Activated CD4-positive, alpha-beta T cell treated with anti-CD3 and anti-CD28 coated beads, Interleukin-2, amount 10 ng/mL, durations not matched to agents 7 days and 5 days (primary cell): ENCODE data around the gene BPIFB1. TPM values are rescaled to one million over a fixed set of nuclear protein-coding genes. Genes with fewer than 3 reads are reported as not detected.

Experiments
- CTCF ChIA-PET: fragments of 350-600 bp; sonication (Branson Sonifier 250); formaldehyde crosslinking; loops from one replicate; lab custom pipeline; 2021; ENCODE audit warnings: antibody characterized with exemption; lab: Charles Lee
- POLR2A ChIA-PET: fragments of 350-600 bp; sonication (Branson Sonifier 250); formaldehyde crosslinking; loops from one replicate; lab custom pipeline; 2021; ENCODE audit warnings: antibody characterized with exemption; lab: Charles Lee
- DNase-seq: peaks from one replicate; pipeline ENCODE4 v3.0.0-alpha.2; 2020
- H3K27ac Mint-ChIP-seq: one replicate; pipeline ENCODE4 v1.8.0; 2021; ENCODE audit warnings: mild to moderate bottlenecking, moderate library complexity, mixed read lengths
- H3K27me3 Mint-ChIP-seq: one replicate; pipeline ENCODE4 v1.8.0; 2021; ENCODE audit warnings: mixed read lengths
- H3K36me3 Mint-ChIP-seq: one replicate; pipeline ENCODE4 v1.8.0; 2021; ENCODE audit warnings: low read depth, mixed read lengths
- H3K4me1 Mint-ChIP-seq: one replicate; pipeline ENCODE4 v1.8.0; 2021; ENCODE audit warnings: mixed read lengths
- H3K4me3 Mint-ChIP-seq: one replicate; pipeline ENCODE4 v1.8.0; 2021; ENCODE audit warnings: mild to moderate bottlenecking, moderate library complexity, mixed read lengths
- H3K9me3 Mint-ChIP-seq: one replicate; pipeline ENCODE4 v1.8.0; 2021; ENCODE audit warnings: mixed read lengths
- total RNA-seq, 2 experiments: library from RNA; stranded (reverse); gene quantifications; one replicate each; pipeline ENCODE4 v1.2.3, GENCODE V29; 2021

The BPIFB1 gene
- total RNA-seq = not detected

- H3K9me3 Mint-ChIP-seq = no peaks in the 10 kb centered on the region
- H3K4me1 Mint-ChIP-seq = no peaks in the 10 kb centered on the region
- no peak within 1 kb of the TSS for H3K4me3 Mint-ChIP-seq
- no peak for DNase-seq
- H3K27me3 Mint-ChIP-seq = peaks cover 9% of the 10 kb centered on the region
- H3K36me3 Mint-ChIP-seq = no peaks in the 10 kb centered on the region
- ChIA-PET CTCF (no interaction called here), POLR2A (no interaction called here)
- H3K27ac Mint-ChIP-seq = no peak within 1 kb of the TSS
Observed at GRCh38 chr20:33282991-33283555, at the start of gene BPIFB1. BPIFB1 (plus strand) TSS chr20:33283214; CDS start chr20:33286074, 2,860 bp downstream.

- Mint-ChIP-seq H3K36me3 (no peaks in the 10 kb centered on the region), H3K27me3 (peaks cover 17% of the 10 kb centered on the region), H3K4me1 (peaks cover 17% of the 10 kb centered on the region), H3K27ac (no peak overlapping the region), H3K9me3 (no peaks in the 10 kb centered on the region), H3K4me3 (no peak overlapping the region)
- ChIA-PET POLR2A (no interaction called here), CTCF (no interaction called here)
- DNase-seq = no peak
Observed at GRCh38 chr20:33234050-33234449, 49.0 kb upstream of the BPIFB1 start.

- no peak for DNase-seq
- peaks cover 9% of the 10 kb centered on the region for H3K4me1 Mint-ChIP-seq
- no peak within 1 kb of the TSS for H3K27ac Mint-ChIP-seq
- H3K4me3 Mint-ChIP-seq = no peak within 1 kb of the TSS
- no peaks in the 10 kb centered on the region for H3K36me3 Mint-ChIP-seq
- ChIA-PET POLR2A (no interaction called here), CTCF (interaction anchor here (1.1 kb wide), 1 partner anchor 10 kb away, joined by 3 read pairs; no protein-coding TSS in a partner anchor)
- H3K9me3 Mint-ChIP-seq = no peaks in the 10 kb centered on the region
- peaks cover 16% of the 10 kb centered on the region for H3K27me3 Mint-ChIP-seq
Observed at GRCh38 chr20:33235696-33236095, 47.3 kb upstream of the BPIFB1 start, which contains the start of gene BPIFA1. BPIFA1 (plus strand) TSS chr20:33235996; CDS start chr20:33237712, 1,716 bp downstream.

GRCh38 chr20:33236351-33236750, 46.7 kb upstream of the BPIFB1 start:
- no peaks in the 10 kb centered on the region for H3K9me3 Mint-ChIP-seq
- no peaks in the 10 kb centered on the region for H3K36me3 Mint-ChIP-seq
- no peak overlapping the region for H3K4me3 Mint-ChIP-seq
- POLR2A ChIA-PET = no interaction called here
- CTCF ChIA-PET = no interaction called here
- H3K4me1 Mint-ChIP-seq = peaks cover 9% of the 10 kb centered on the region
- peaks cover 16% of the 10 kb centered on the region for H3K27me3 Mint-ChIP-seq
- DNase-seq = no peak
- no peak overlapping the region for H3K27ac Mint-ChIP-seq

- H3K4me3 Mint-ChIP-seq = no peak overlapping the region
- ChIA-PET CTCF (no interaction called here), POLR2A (no interaction called here)
- H3K27ac Mint-ChIP-seq = no peak overlapping the region
- DNase-seq = no peak
- H3K36me3 Mint-ChIP-seq = no peaks in the 10 kb centered on the region
- H3K9me3 Mint-ChIP-seq = no peaks in the 10 kb centered on the region
- peaks cover 2% of the 10 kb centered on the region for H3K4me1 Mint-ChIP-seq
- peaks cover 13% of the 10 kb centered on the region for H3K27me3 Mint-ChIP-seq
Observed at GRCh38 chr20:33237989-33238388, 45.0 kb upstream of the BPIFB1 start.

GRCh38 chr20:33239418-33239817, 43.6 kb upstream of the BPIFB1 start:
- Mint-ChIP-seq H3K27ac (no peak overlapping the region), H3K4me3 (no peak overlapping the region), H3K36me3 (no peaks in the 10 kb centered on the region), H3K4me1 (no peaks in the 10 kb centered on the region), H3K27me3 (peaks cover 14% of the 10 kb centered on the region), H3K9me3 (no peaks in the 10 kb centered on the region)
- CTCF ChIA-PET = interaction anchor here (1.3 kb wide), 1 partner anchor 11 kb away, joined by 3 read pairs; no protein-coding TSS in a partner anchor
- DNase-seq = no peak
- POLR2A ChIA-PET = no interaction called here

- no peak overlapping the region for H3K27ac Mint-ChIP-seq
- ChIA-PET CTCF (interaction anchor here (1.3 kb wide), 1 partner anchor 12 kb away, joined by 3 read pairs; no protein-coding TSS in a partner anchor), POLR2A (no interaction called here)
- no peaks in the 10 kb centered on the region for H3K36me3 Mint-ChIP-seq
- H3K4me3 Mint-ChIP-seq = no peak overlapping the region
- peaks cover 14% of the 10 kb centered on the region for H3K27me3 Mint-ChIP-seq
- no peaks in the 10 kb centered on the region for H3K4me1 Mint-ChIP-seq
- DNase-seq = no peak
- H3K9me3 Mint-ChIP-seq = no peaks in the 10 kb centered on the region
Observed at GRCh38 chr20:33239979-33240736, 42.9 kb upstream of the BPIFB1 start.

GRCh38 chr20:33240923-33241322, 42.1 kb upstream of the BPIFB1 start:
- CTCF ChIA-PET = no interaction called here

GRCh38 chr20:33242319-33243100, 40.5 kb upstream of the BPIFB1 start:
- H3K27me3 Mint-ChIP-seq = peaks cover 4% of the 10 kb centered on the region
- no peaks in the 10 kb centered on the region for H3K9me3 Mint-ChIP-seq
- ChIA-PET CTCF (no interaction called here), POLR2A (no interaction called here)
- no peak overlapping the region for H3K4me3 Mint-ChIP-seq
- H3K27ac Mint-ChIP-seq = no peak overlapping the region
- no peaks in the 10 kb centered on the region for H3K4me1 Mint-ChIP-seq
- no peaks in the 10 kb centered on the region for H3K36me3 Mint-ChIP-seq
- no peak for DNase-seq

More at GRCh38 chr20:33240923-33241322, 42.1 kb upstream of the BPIFB1 start:
- Mint-ChIP-seq H3K9me3 (no peaks in the 10 kb centered on the region), H3K27me3 (peaks cover 13% of the 10 kb centered on the region), H3K4me1 (no peaks in the 10 kb centered on the region), H3K4me3 (no peak overlapping the region), H3K36me3 (no peaks in the 10 kb centered on the region), H3K27ac (no peak overlapping the region)
- no peak for DNase-seq
- POLR2A ChIA-PET = no interaction called here

GRCh38 chr20:33246077-33246476, 36.9 kb upstream of the BPIFB1 start:
- no peaks in the 10 kb centered on the region for H3K9me3 Mint-ChIP-seq

GRCh38 chr20:33249456-33249855, 33.6 kb upstream of the BPIFB1 start:
- POLR2A ChIA-PET = no interaction called here

More at GRCh38 chr20:33246077-33246476, 36.9 kb upstream of the BPIFB1 start:
- Mint-ChIP-seq H3K27ac (no peak overlapping the region), H3K4me3 (no peak overlapping the region), H3K36me3 (no peaks in the 10 kb centered on the region), H3K27me3 (peaks cover 4% of the 10 kb centered on the region), H3K4me1 (no peaks in the 10 kb centered on the region)
- ChIA-PET POLR2A (no interaction called here), CTCF (interaction anchor here (0.8 kb wide), 1 partner anchor 11 kb away, joined by 3 read pairs; the partner anchor contains the start of gene BPIFA1)
- no peak for DNase-seq

GRCh38 chr20:33250666-33251065, 32.3 kb upstream of the BPIFB1 start:
- Mint-ChIP-seq H3K4me1 (no peaks in the 10 kb centered on the region), H3K4me3 (no peak overlapping the region), H3K9me3 (no peaks in the 10 kb centered on the region), H3K27ac (no peak overlapping the region), H3K27me3 (peaks cover 9% of the 10 kb centered on the region), H3K36me3 (no peaks in the 10 kb centered on the region)
- POLR2A ChIA-PET = no interaction called here
- no peak for DNase-seq
- CTCF ChIA-PET = no interaction called here

More at GRCh38 chr20:33249456-33249855, 33.6 kb upstream of the BPIFB1 start:
- no peaks in the 10 kb centered on the region for H3K4me1 Mint-ChIP-seq
- H3K27me3 Mint-ChIP-seq = peaks cover 3% of the 10 kb centered on the region
- H3K9me3 Mint-ChIP-seq = no peaks in the 10 kb centered on the region
- no peak overlapping the region for H3K27ac Mint-ChIP-seq
- DNase-seq = no peak
- no peak overlapping the region for H3K4me3 Mint-ChIP-seq
- H3K36me3 Mint-ChIP-seq = no peaks in the 10 kb centered on the region
- CTCF ChIA-PET = no interaction called here

- Mint-ChIP-seq H3K27ac (no peak overlapping the region), H3K4me1 (no peaks in the 10 kb centered on the region), H3K36me3 (no peaks in the 10 kb centered on the region), H3K27me3 (peaks cover 14% of the 10 kb centered on the region), H3K4me3 (no peak overlapping the region), H3K9me3 (no peaks in the 10 kb centered on the region)
- ChIA-PET POLR2A (no interaction called here), CTCF (no interaction called here)
- DNase-seq = no peak
Observed at GRCh38 chr20:33251496-33251895, 31.5 kb upstream of the BPIFB1 start.
